NOMO-1 treated with DMSO at 0.1 percent for 48 hours (cell line): ENCODE results near the gene TINAGL1.
A peak's percentile ranks its signal among the peaks of the same experiment; 100 is the strongest.

Experiments
- DNase-seq: peaks from one replicate; lab custom pipeline; 2025; ENCODE audit not compliant: unreplicated experiment; lab: John Stamatoyannopoulos, UW

Gene TINAGL1

GRCh38 chr1:31576201-31576669 lies at the start of gene TINAGL1:
Gene TINAGL1, plus strand, starts transcription at chr1:31576515. Its CDS starts 634 bp downstream, at chr1:31577149.
- peak; percentile 14 for DNase-seq

GRCh38 chr1:31529999-31530684 lies 46.2 kb upstream of the TINAGL1 start:
- DNase-seq: no peak

- no peak for DNase-seq
These were observed 44.9 kb upstream of the TINAGL1 start for GRCh38 chr1:31531177-31531999.

- DNase-seq: no peak
These were observed 44.1 kb upstream of the TINAGL1 start for GRCh38 chr1:31532173-31532572.

GRCh38 chr1:31535561-31535960 lies 40.8 kb upstream of the TINAGL1 start:
- no peak for DNase-seq

- DNase-seq: no peak
These were observed 37.0 kb upstream of the TINAGL1 start for GRCh38 chr1:31539329-31539728.

- no peak for DNase-seq
These were observed 35.1 kb upstream of the TINAGL1 start for GRCh38 chr1:31541194-31541593.

GRCh38 chr1:31545927-31546540 lies 30.3 kb upstream of the TINAGL1 start:
- DNase-seq: no peak

GRCh38 chr1:31548534-31548906 lies 27.8 kb upstream of the TINAGL1 start:
- no peak for DNase-seq

- DNase-seq: peak; percentile 94
These were observed 27.2 kb upstream of the TINAGL1 start for GRCh38 chr1:31548907-31549808.

GRCh38 chr1:31549809-31550620 lies 26.3 kb upstream of the TINAGL1 start:
- DNase-seq: peak; percentile 84

- DNase-seq: no peak
These were observed 25.1 kb upstream of the TINAGL1 start for GRCh38 chr1:31551208-31551607.

- no peak for DNase-seq
These were observed 23.8 kb upstream of the TINAGL1 start for GRCh38 chr1:31552489-31552888.

- DNase-seq: no peak
These were observed 19.8 kb upstream of the TINAGL1 start for GRCh38 chr1:31556481-31557006.

- no peak for DNase-seq
These were observed 16.6 kb upstream of the TINAGL1 start for GRCh38 chr1:31559715-31560114.

- DNase-seq: no peak
These were observed 15.9 kb upstream of the TINAGL1 start for GRCh38 chr1:31560394-31560793.

GRCh38 chr1:31562707-31563360 lies 13.5 kb upstream of the TINAGL1 start:
- no peak for DNase-seq

GRCh38 chr1:31564606-31564989 lies 11.7 kb upstream of the TINAGL1 start:
- no peak for DNase-seq

GRCh38 chr1:31567956-31568570 lies 8.3 kb upstream of the TINAGL1 start:
- DNase-seq: no peak
